ENCODE data around the gene OSBPL5.
A peak's percentile ranks its signal among the peaks of the same experiment; 100 is the strongest.
"Not testable (repeated sequence)": the region's sequence is repeated elsewhere in the genome, so short reads cannot be mapped to it uniquely, and the experiment has no call there.

Gene OSBPL5

DNA sequence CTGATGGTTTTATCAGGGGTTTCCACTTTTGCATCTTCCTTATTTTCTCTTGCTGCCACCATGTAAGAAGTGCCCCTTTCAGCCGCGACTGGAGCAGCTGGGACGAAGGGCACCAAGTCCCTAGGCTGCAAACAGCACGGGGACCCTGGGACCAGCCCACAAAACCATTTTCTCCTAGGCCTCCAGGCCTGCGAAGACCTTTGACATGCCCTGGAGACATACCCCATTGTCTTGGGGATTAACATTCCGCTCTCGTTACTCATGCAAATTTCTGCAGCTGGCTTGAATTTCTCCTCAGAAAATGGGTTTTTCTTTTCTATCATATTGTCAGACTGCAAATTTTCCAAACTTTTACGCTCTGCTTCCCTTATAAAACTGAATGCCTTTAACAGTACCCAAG lies 101.2 kb downstream of the OSBPL5 start:
- not testable (repeated sequence) for DNase-seq (ENCODE audit: insufficient read length, low spot score); FAIRE-seq

DNA sequence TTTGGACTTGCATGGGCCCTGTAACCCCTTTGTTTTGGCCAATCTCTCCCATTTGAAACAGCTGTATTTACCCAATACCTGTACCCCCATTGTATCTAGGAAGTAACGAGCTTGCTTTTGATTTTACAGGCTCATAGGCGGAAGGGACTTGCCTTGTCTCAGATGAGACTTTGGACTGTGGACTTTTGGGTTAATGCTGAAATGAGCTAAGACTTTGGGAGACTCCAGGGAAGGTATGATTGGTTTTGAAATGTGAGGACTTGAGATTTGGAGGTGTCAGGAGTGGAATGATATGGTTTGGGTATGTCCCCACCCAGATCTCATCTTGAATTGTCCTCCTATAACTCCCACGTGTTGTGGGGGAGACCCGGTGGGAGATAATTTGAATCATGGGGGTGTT lies 101.7 kb downstream of the OSBPL5 start:
- FAIRE-seq; DNase-seq (ENCODE audit: insufficient read length, low spot score): not testable (repeated sequence)

DNA sequence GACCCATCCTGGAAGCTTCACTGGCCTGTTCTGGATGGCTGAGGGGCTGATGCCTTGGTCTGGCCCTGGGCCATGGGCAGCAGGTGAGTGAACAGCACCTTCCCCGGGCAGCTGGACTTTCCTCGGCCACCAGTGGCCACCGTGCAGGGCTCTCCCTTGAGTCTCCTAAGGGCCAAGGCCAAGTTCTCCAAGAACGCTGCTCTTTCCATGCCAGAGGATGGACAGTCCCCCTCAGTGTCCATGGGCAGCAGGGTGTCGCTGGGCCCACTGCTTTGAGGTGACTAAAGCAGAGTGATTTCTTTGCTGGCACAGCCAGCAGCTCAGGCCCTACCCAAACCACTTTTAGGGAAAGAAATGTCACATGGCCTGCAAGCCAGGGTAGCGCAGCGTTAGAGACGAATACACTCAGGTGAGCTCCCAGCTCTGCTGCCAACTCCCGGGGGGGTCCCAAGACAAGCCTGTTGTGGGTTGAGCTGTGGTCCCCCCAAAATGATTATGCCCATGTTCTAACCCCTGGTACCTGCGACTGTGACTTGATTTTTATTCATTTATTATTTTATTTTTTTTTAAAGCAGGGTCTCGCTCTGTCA lies 104.6 kb downstream of the OSBPL5 start:
- FAIRE-seq, result no peak
- no peak for DNase-seq (ENCODE audit: insufficient read length, low spot score)

DNA sequence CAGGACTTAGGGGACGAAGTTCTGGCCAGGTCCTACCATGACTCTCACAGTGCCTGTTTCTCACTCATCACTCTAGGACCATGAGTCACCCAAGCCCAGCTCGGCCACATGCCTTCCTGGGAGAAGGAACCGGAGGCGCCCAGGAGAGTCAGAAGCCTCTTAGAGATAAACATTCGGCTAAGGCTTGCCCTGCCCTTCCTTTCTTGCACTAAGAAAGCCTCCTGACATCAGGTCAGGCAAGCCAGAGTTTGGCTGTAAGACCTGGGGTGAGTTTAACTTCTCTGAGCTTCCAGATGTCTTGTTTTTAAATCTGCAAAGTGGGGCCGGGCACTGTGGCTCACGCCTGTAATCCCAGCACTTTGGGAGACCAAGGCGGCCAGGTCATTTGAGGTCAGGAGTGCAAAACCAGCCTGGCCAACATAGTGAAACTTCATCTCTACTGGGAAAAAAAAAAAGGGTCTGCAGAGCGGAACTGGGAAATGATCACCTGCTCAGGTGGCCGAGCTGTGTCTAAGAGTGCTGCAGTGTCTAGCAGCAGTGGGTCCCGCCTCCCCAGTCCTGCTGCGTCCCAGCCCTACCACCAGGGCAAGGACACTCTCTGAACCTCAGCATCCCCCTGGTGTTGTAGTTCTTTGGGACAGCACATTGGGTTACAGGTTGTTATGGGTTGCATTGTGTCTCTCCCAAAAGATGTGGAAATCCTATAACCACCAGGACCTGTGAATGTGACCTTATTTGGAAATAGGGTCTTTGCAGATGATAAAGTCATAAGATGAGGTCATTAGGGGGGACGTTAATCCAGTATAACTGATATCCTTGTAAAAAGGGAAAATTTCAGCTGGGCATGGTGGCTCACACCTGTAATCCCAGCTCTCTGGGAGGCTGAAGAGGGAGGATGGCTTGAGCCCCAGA lies 106.1 kb downstream of the OSBPL5 start:
- no peak for DNase-seq (ENCODE audit: insufficient read length, low spot score)

DNA sequence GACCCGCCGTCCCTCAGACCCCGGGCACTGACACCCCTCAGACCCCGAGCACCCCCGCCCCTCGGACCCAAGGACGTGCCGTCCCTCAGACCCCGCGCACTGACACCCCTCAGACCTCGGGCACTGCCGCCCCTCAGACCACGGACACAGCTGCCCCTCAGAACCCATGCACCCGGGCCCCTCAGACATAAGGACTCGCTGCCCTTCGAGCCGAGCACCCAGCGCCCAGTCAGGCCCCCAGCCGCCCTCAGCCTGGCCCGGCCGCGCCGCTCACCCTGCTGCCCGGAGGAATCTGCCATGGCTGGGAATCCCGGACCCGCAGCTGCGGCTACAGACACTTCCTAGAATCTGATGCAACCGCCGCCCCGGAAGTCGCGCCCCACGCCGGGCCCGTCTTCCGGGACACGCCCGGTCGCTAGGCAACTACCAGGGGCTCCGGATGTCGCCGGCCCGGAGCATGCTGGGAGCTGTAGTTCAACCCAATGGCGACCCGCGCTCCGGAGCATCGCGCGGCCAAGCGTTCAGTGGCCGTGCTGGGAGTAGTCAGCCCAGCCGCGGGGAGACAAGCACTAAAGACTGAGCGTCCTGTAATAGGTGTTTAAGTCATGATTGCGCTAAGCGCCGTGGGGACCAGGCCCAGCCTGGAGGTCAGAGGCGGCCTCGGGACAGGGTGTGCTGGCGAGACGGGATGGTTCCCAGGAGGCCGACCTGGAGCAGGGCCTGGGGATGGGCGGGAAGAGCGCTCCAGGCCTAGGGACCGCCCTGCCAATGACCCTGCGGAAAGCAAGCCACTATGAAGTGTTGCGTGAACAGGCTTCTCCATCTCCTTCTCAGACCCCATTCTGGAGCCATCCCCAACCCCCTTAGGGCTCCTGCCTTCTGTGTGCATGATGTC lies 107.8 kb downstream of the OSBPL5 start, which contains the start of gene CARS1:
Gene CARS1, minus strand, starts transcription at position 355 of the 895 bp plus-strand sequence. Its CDS starts 56 bp downstream, at position 299.
- FAIRE-seq (peak; percentile 83), DNase-seq (ENCODE audit: insufficient read length, low spot score) (peak; percentile 96)

More for the DNA sequence above, 106.1 kb downstream of the OSBPL5 start:
- FAIRE-seq, result no peak

DNA sequence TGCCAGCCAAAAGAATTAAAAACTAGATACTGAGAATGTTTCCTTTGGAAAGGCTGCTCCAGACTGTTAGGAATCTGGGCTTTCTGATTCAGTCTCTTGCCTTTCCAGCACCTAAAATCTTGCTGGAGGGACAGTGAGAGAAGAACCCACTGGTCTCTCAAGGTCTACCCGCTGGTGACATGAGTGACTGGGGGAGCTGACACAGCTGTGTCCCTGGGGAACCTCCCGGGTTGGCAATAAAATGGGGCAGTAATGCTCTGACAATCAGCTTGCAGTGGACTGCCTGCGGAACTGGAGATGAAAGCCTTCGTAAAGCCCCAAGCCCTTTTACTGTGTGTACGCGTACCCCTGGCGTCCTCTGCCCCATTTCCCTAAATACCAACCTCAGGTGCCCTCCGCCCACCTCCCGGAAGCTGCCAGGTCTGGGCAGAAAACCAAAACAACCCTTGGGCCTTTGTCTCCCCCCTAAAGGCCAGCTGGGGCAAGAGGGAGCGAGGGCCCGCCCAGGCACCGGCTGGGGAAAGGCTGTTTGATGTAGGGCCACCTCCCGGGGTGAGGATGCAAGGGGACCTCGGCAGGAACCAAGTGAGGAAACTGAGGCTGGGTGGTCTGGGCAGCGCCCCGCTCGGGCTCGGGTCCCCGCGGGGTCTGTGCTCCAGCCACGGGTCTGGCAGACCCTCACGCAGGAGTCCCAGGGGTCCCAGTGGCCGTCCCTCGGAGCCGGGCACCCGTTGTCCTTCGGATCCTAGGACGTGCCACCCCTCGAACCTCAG lies 108.6 kb downstream of the OSBPL5 start:
- FAIRE-seq, result no peak
- no peak for DNase-seq (ENCODE audit: insufficient read length, low spot score)

DNA sequence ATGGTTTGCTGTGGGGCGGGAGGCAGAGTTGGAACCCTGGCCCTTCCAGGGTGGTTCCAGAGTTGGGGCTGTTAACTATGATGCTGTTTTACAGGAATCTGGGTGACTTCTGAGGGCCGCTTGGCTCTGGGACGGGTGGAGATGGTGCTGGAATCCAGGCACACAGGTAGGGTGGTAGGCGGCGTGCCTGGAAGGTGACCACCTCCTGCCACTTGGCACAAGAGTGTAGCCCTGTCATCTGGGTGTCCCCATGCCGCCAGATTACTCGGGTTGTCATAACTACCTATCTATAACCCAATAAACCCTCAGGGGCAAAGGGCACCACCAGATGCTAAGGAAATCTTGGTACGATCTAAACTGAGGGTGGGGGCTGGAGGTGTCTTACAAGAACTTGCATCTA lies 109.2 kb downstream of the OSBPL5 start:
- DNase-seq (ENCODE audit: insufficient read length, low spot score), result no peak

DNA sequence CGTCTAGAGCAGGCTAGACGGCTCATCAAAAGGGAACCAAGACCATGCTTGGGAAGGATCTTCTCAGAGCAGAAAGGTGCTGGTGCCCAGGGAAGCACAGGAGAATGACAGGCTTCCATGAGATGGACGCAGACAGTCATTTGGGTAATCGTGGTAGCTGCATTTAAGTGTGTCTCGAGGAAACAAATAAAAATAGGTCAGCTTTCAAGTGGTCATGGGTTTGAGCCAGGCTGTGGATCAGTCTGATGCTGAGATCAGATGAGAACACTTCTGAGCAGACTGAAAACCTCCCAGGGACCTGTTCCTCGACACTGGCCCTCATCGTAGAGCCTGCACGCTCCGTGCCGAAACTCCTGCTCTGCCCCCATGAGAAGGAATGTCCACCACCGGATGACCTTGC lies 112.5 kb downstream of the OSBPL5 start:
- FAIRE-seq (no peak), DNase-seq (ENCODE audit: insufficient read length, low spot score) (no peak)

More for the DNA sequence above, 109.2 kb downstream of the OSBPL5 start:
- no peak for FAIRE-seq

DNA sequence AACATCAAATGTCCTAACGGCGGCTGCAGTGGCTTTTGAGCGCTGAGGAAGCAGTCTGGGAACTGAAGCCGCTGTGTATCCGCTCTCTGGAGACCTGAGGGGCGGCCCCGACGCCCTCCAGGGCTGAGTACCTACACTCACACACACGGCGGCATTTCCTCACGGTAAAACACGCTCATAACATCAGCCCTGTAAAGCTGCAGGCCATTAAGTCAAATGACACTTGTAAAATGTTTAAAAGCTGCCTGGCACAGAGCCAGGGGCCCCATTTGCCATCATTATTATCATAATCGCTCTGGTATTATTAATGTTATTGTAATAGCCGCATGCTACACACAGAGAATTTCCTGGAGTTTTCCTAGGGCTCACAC lies 113.0 kb downstream of the OSBPL5 start:
- FAIRE-seq, result no peak
- DNase-seq (ENCODE audit: insufficient read length, low spot score), result no peak

DNA sequence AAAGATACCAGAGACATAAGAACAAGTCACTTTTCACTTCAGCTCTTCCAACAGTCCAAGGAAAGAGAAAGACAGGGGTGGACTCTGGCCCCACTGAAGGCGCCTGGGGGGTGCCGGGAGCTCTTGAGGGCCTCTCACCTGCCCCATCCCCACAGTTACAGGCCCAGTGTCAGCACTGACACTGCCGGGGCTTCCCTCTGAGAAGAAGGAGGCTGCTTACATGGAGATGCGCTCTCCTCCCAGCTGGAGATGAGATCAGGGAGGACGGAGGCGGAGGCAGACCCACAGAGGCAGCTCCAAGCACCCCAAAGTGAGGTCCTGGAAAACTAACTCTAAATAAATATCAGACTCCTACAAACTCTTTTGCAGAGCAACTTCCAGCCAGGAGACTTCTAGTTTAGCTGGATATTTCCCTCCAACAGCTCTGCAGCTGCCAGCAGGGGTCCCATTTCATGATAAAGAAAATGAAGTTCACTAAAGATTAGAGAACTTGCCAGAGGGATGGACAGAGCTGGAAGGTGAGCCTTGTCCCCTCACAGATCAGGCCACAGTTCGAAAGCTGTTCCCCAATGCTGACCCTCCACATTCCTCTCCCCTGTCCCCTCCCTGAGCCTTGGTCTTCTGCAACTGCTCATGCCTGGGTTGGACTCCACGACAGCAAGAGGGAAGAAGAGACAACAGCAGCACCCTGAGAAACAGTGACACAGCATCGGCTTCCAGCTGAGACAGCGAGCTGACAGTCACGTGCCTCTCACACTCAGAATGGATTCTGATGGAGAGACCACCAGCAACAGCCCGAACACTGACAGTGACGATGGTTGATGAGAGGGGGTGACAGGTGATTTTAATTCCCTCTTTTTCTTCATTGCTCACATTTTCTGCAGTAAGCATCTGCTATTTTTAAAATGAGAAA lies 113.7 kb downstream of the OSBPL5 start:
- no peak for DNase-seq (ENCODE audit: insufficient read length, low spot score)
- no peak for FAIRE-seq

DNA sequence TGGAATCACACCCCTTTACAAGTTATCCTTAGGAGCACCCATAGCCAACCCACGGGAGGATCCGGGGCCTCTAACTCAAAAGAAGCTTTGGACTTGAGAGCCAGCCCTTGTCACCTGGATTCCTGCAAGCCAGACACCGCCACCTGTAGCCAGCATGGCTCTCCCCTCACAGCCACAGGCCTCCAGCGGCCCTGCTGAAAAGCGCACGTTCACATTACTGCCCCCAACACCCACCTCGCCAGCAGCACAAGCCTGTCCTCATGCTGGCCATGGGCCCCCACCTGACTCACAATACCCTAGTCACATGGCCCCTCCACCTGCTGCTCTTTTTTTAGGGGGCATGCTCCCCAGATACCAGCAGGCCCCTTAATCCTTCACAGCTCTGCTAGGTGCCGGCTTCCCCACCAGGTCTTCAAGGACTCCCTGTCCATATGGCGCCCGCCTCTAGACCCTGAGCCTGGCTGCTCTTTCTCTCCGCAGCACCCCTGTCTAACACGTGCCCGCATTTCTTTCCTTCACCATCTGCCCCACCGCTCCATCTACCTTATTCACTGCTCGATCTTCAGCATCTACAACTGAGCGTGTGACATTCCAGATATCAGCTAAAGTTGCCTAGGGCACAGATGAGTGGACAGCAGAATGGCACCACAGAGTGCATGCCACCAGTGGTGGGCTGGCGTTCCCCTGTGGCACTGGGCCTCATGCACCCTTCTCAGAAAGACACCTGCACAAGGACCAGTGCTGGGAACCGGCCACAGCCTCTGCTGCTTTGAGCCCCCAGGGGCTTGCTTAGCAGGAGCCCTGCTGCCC lies 114.5 kb downstream of the OSBPL5 start:
- DNase-seq (ENCODE audit: insufficient read length, low spot score), result no peak

DNA sequence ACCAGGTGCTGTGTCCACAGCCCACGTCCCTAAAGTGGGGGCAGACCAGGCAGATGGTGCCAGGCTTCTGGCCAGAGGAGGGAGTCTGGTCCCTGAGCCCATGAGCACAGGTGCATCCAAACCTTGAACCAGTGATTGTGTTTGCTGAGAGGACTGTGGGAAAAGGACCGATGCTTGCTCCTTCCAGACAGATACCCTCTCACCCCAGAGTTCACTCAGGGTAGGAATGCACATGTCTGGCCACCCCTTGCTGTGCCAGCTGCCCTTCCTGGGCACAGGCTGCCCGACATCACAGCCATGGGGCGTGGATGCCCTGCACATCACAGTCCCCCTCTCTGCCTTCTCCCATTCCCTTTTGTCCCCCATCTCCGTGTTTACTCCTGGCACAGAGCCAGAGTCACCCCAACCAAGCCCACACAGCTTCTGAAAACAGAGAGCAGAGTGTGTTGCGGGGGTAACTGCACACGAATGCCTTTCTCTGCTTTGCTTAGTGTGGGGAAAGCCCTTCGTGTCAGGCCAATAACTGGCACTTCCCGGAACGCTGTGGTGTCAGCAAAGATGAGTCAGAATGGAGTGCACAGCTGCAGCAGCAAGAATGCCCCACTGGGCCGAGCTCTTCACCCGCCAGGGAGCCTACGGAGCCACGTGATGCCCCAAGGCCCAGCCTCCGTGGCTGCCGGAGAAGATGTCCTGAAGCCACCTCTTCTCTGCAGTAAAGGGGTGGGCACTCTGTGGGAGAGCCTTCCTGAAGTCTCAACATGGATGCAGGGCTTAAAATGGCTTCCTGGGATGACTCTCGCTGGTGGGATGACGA lies 115.5 kb downstream of the OSBPL5 start:
- peak; percentile 85 for DNase-seq (ENCODE audit: insufficient read length, low spot score)
- FAIRE-seq, result peak; percentile 94

More for the DNA sequence above, 114.5 kb downstream of the OSBPL5 start:
- FAIRE-seq, result no peak

DNA sequence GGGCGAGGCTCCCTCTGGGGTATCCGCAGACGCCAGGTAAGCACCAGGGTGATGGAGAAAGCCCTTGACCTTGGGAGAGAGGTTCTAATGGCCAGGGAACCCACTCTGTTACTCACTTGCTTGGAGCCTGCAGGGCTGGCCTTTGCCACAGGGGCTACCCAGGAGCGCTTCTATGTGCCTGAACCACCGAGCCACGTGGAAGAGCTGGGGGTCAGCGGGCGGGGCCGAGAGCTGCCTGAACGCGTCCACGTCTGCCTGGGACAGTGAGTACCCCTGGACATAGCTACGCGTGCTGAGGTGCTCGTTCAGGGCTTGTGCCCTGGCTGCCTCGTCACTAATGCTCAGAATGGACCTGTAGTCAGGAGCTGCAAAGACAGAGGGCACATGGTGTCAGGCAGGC lies 117.5 kb downstream of the OSBPL5 start:
- DNase-seq (ENCODE audit: insufficient read length, low spot score) (no peak), FAIRE-seq (no peak)

DNA sequence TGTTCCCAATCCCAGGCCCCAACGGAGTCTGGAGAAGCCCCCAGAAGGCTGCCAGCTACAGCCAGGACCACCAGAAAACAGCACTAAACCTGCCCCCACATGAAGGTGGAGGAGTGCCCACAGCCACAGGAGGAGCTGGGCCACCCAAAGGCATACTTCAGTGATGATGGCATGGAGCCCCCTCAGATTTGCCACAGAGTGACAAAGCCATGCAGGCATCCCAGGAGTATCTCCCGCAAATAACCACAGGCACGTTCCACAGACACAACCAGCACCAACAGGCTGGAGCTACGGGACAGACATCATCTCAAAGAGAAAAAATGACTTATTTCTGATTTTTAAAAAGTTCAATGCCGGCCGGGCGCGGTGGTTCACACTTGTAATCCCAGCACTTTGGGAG lies 118.5 kb downstream of the OSBPL5 start:
- DNase-seq (ENCODE audit: insufficient read length, low spot score) (no peak), FAIRE-seq (no peak)

DNA sequence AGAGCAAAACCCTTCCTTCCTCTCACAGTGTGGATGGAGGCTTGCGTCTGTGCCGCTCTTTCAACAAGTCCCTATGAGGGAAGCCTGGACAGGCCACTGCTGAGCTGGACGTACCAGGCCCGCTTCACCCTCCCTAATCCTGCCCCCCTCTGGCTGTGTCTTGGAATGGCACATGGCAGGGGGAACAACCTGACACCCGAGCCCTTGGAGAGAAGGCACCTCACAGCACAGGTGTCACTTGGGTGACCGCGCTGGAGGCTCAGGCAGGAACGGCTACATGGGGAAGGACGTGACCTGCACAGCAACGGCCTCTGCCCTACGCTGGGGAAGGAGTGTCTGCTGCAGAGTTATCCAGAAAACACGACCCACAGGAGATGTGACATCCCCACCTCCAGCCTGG lies 118.9 kb downstream of the OSBPL5 start:
- FAIRE-seq, result no peak
- DNase-seq (ENCODE audit: insufficient read length, low spot score), result no peak

DNA sequence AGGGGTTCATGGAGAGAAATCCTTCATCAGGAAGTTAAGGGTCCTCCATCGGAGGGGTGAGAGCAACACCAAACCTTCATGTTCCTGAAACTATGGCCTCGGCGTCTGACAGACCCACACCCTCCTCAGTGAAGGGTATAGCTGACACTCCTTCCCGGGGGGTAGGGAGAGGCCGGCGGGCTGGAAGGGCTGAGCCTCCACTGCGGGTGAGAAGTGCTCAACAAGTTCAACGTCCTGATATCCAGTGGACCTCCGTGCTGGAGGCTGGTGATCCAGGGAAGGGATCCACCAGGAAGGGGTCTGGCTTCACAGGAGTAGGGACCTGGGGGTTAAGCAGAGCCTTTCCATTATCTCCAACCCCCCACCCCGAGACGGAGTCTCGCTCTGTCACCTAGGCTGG lies 120.2 kb downstream of the OSBPL5 start:
- FAIRE-seq (no peak), DNase-seq (ENCODE audit: insufficient read length, low spot score) (no peak)

DNA sequence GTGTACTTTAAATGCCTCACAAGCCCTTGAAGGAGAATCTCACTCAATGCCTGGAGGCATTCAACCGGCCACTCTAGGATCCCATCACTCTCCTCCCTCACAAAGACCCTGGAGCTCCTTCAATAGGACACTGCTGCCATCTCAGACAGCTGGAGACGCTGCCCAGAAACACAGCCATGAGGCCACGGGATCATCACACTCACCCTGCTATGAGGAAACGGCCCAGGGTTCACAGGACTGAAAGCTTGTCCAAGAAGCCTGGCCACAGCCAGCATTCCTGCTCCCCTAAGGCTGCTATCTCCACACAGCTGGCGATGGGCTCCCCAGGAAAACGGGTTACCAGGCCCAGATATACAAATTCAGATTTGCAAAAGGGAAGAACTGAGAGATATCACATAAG lies 121.1 kb downstream of the OSBPL5 start:
- no peak for DNase-seq (ENCODE audit: insufficient read length, low spot score)
- no peak for FAIRE-seq

Data from GM19239 (cell line).